Uterus (tissue), 2 donors: ENCODE data around the gene LRCH4.

ENCODE experiments used
- POLR2A ChIP-seq, 2 donors: fragments of 450-650 bp; IDR thresholded peaks; one replicate each; pipeline ENCODE4 v1.6.1; 2016; ENCODE audit warnings: antibody characterized with exemption in 2 of 2, mild to moderate bottlenecking in 1 of 2, moderate library complexity in 1 of 2
- TF ChIP-seq, protein P1 (sequence below), 4 experiments: fragments of 200-600 bp in 2 of 4; fragments of 450-650 bp in 2 of 4; sonication (generic) in 2 of 4; IDR thresholded peaks; one replicate each; pipeline ENCODE4 v1.5.1; 2016 to 2019; ENCODE audit warnings: antibody characterized with exemption in 4 of 4, mild to moderate bottlenecking in 2 of 4, moderate library complexity in 1 of 4

DNA sequence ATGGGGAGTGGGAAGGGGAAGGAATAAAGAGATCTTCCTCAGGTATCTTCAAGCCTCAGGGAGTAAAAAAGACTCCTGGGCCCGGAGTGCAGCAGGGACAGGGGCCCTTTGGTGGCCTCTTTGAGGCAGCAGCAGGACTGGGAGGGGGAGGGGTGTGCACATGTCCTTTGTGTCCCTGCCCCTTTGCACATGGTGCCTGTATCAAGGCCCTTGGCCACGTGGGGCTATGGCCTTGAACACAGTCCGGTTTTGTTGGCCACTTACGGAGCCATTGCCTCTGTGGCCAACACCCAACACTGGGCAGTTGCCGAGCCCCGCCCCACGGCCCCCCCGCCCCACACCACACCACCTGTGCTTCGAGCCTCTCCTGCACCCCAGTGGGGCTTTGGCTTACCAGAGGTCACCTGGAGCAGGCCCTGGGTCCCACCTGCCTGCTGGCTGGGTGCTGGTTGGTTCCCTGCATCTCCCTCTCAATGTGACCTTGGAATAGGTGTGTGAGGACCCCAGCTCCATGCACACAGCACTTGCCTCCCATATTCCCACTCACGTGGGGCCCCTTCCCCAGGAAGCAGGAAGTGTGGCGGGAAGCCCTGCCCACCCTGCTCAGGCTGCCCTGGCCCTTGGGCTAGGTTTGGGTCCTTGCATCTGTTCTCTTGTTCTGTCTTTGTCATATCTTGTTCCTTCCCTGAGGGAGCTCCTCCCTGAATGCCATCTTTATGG is 17.6 kb downstream of the LRCH4 start:
- TF ChIP-seq, protein P1, sequence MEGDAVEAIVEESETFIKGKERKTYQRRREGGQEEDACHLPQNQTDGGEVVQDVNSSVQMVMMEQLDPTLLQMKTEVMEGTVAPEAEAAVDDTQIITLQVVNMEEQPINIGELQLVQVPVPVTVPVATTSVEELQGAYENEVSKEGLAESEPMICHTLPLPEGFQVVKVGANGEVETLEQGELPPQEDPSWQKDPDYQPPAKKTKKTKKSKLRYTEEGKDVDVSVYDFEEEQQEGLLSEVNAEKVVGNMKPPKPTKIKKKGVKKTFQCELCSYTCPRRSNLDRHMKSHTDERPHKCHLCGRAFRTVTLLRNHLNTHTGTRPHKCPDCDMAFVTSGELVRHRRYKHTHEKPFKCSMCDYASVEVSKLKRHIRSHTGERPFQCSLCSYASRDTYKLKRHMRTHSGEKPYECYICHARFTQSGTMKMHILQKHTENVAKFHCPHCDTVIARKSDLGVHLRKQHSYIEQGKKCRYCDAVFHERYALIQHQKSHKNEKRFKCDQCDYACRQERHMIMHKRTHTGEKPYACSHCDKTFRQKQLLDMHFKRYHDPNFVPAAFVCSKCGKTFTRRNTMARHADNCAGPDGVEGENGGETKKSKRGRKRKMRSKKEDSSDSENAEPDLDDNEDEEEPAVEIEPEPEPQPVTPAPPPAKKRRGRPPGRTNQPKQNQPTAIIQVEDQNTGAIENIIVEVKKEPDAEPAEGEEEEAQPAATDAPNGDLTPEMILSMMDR (IDR thresholded peaks at IDR 0.05), result no peak
- TF ChIP-seq POLR2A (IDR thresholded peaks at IDR 0.05), result no peak
